ENCODE data around the gene IRF1. TPM values are rescaled to one million over a fixed set of nuclear protein-coding genes. Genes with fewer than 3 reads are reported as not detected.

IRF1 gene
- total RNA-seq, 1 experiment from 2014 or later, result 30.1 TPM

GRCh38 chr5:132471151-132471907 is 19.2 kb downstream of the IRF1 start:
- intact Hi-C loops (cut with micrococcal nuclease), result no loop called here
- BruUV-seq (replicated peaks), result no TSS peak
- CTCF ChIA-PET, result no interaction called here
- Histone ChIP-seq H3K79me2 (ENCODE audit: insufficient read depth, low read length) (no peaks in the 10 kb centered on the region), H3K36me3 (ENCODE audit: control insufficient read depth in 1 of 2, insufficient read depth in 2 of 2, low read length in 2 of 2) (no peaks in the 10 kb centered on the region), H3K27me3 (ENCODE audit: insufficient read depth, low read length) (no peaks in the 10 kb centered on the region), H2AFZ (ENCODE audit: low read depth, low read length, poor library complexity, severe bottlenecking) (no peak overlapping the region), H3K27ac (ENCODE audit: low read depth, low read length) (no peak overlapping the region), H3K4me1 (ENCODE audit: control insufficient read depth in 1 of 2, insufficient read depth in 2 of 2, low read length in 2 of 2) (peaks cover 0 to 16% of the 10 kb centered on the region in 2 experiments; a peak in 1 of 4 replicates), H3K9me3 (ENCODE audit: control insufficient read depth in 1 of 2, insufficient read depth in 1 of 2, low read depth in 1 of 2, low read length in 2 of 2) (no peaks in the 10 kb centered on the region), H4K20me1 (ENCODE audit: insufficient read depth) (no peaks in the 10 kb centered on the region), H3K9ac (ENCODE audit: low read length) (no peak overlapping the region), H3K4me2 (ENCODE audit: low read length) (no peak overlapping the region), H3K4me3 (replicated peaks in 1 of 2; ENCODE audit: low read depth in 1 of 2, low read length in 2 of 2) (no peak overlapping the region), H3K9me2 (ENCODE audit: insufficient read depth) (no peaks in the 10 kb centered on the region)
- RAD21 ChIA-PET (ENCODE audit: low non-redundant PET in 1 of 2, low total read pairs in 2 of 2, uncharacterized antibody in 2 of 2, unreplicated experiment in 2 of 2), result no interaction called here
- DNase-seq (ENCODE audit: low read depth, low spot score) (no peak), ATAC-seq (no peak)
- TF ChIP-seq SIN3A (IDR thresholded peaks at IDR 0.05; ENCODE audit: low read depth) (no peak), JUND (IDR thresholded peaks at IDR 0.05) (no peak), ZFX (IDR thresholded peaks at IDR 0.05) (no peak), ZBTB33 (IDR thresholded peaks at IDR 0.05; ENCODE audit: extremely low read depth, insufficient replicate concordance, low read length) (no peak), TCF7L2 (IDR thresholded peaks at IDR 0.05; ENCODE audit: borderline replicate concordance, extremely low read depth, insufficient read depth, insufficient read length) (no peak), FOSL1 (IDR thresholded peaks at IDR 0.05; ENCODE audit: low read depth) (no peak), EGR1 (IDR thresholded peaks at IDR 0.05; ENCODE audit: low read depth) (no peak), POLR2AphosphoS5 (IDR thresholded peaks at IDR 0.05; ENCODE audit: low read depth, low read length) (no peak), CEBPB (IDR thresholded peaks at IDR 0.05; ENCODE audit: low read depth) (no peak), SRF (IDR thresholded peaks at IDR 0.05; ENCODE audit: low read depth) (no peak), YY1 (IDR thresholded peaks at IDR 0.05; ENCODE audit: extremely low read depth, insufficient replicate concordance, low read depth, low read length) (no peak), ZNF274 (IDR thresholded peaks at IDR 0.05; ENCODE audit: low read depth, low read length) (no peak), ELF1 (IDR thresholded peaks at IDR 0.05; ENCODE audit: borderline replicate concordance, low read depth) (no peak), EZH2phosphoT487 (IDR thresholded peaks at IDR 0.05; ENCODE audit: borderline replicate concordance) (no peak), CBX3 (IDR thresholded peaks at IDR 0.05; ENCODE audit: low read depth) (no peak), CTCF (IDR thresholded peaks at IDR 0.05 in 2 of 3, conservative IDR thresholded peaks at IDR 0.05 in 1 of 3; ENCODE audit: borderline replicate concordance in 1 of 3, insufficient read depth in 1 of 3, low read depth in 2 of 3, low read length in 2 of 3) (no peak), EZH2 (IDR thresholded peaks at IDR 0.05) (no peak), RAD21 (IDR thresholded peaks at IDR 0.05; ENCODE audit: low read depth) (no peak), POLR2A (IDR thresholded peaks at IDR 0.05; ENCODE audit: borderline replicate concordance, extremely low read depth, insufficient read depth, insufficient read length) (no peak)
- POLR2A ChIA-PET, result interaction anchor here (0.8 to 1.2 kb wide), 2 partner anchors 8 to 19 kb away, joined by 3 to 4 read pairs; partner anchors contain the start of gene IRF1

Data from HCT116 (cell line).